Activated T-helper 17 cell treated with anti-CD3 and anti-CD28 coated beads, Interleukin-2, amount 50 U/mL, for 72 hours (primary cell): ENCODE measurements around the gene CAMK2A. TPM values are rescaled to one million over a fixed set of nuclear protein-coding genes. Genes with fewer than 3 reads are reported as not detected.

Source experiments
- ATAC-seq: fragments of 150-1000 bp; cut with Tn5 transposase; replicated peaks from 2 replicates; pipeline ENCODE4 v1.10.0; 2021; ENCODE audit warnings: mild to moderate bottlenecking, moderate library complexity
- H3K27ac Mint-ChIP-seq: one replicate; pipeline ENCODE4 v1.8.0; 2022; ENCODE audit warnings: mixed read lengths
- H3K27me3 Mint-ChIP-seq: one replicate; pipeline ENCODE4 v1.8.0; 2022; ENCODE audit warnings: mixed read lengths
- H3K36me3 Mint-ChIP-seq: one replicate; pipeline ENCODE4 v1.8.0; 2022; ENCODE audit warnings: low read depth, mild to moderate bottlenecking, mixed read lengths
- H3K4me1 Mint-ChIP-seq: one replicate; pipeline ENCODE4 v1.8.0; 2022; ENCODE audit warnings: mixed read lengths
- H3K4me3 Mint-ChIP-seq: one replicate; pipeline ENCODE4 v1.8.0; 2022; ENCODE audit warnings: mild to moderate bottlenecking, mixed read lengths
- H3K9me3 Mint-ChIP-seq: one replicate; pipeline ENCODE4 v1.8.0; 2022; ENCODE audit warnings: mixed read lengths
- total RNA-seq, 2 donors: library from RNA; stranded (reverse); gene quantifications; one replicate each; pipeline ENCODE4 v1.2.3, GENCODE V29; 2022

CAMK2A gene
- total RNA-seq, 2 donors from 2014 or later = not detected

- no peak overlapping the region for H3K4me3 Mint-ChIP-seq
- H3K9me3 Mint-ChIP-seq = no peaks in the 10 kb centered on the region
- H3K27me3 Mint-ChIP-seq = peaks cover 18% of the 10 kb centered on the region
- no peaks in the 10 kb centered on the region for H3K36me3 Mint-ChIP-seq
- H3K27ac Mint-ChIP-seq = no peak overlapping the region
- no peaks in the 10 kb centered on the region for H3K4me1 Mint-ChIP-seq
- no peak for ATAC-seq
These were observed 82.8 kb downstream of the CAMK2A start for GRCh38 chr5:150206779-150207115.

- no peak for ATAC-seq
- no peak overlapping the region for H3K4me3 Mint-ChIP-seq
- H3K27me3 Mint-ChIP-seq = peaks cover 18% of the 10 kb centered on the region
- no peaks in the 10 kb centered on the region for H3K36me3 Mint-ChIP-seq
- H3K4me1 Mint-ChIP-seq = no peaks in the 10 kb centered on the region
- H3K9me3 Mint-ChIP-seq = no peaks in the 10 kb centered on the region
- H3K27ac Mint-ChIP-seq = no peak overlapping the region
These were observed 83.3 kb downstream of the CAMK2A start for GRCh38 chr5:150206098-150206778.

GRCh38 chr5:150204590-150204960 is 85.0 kb downstream of the CAMK2A start:
- Mint-ChIP-seq H3K27me3 (peaks cover 21% of the 10 kb centered on the region), H3K4me1 (no peaks in the 10 kb centered on the region), H3K36me3 (no peaks in the 10 kb centered on the region), H3K4me3 (no peak overlapping the region), H3K27ac (no peak overlapping the region), H3K9me3 (no peaks in the 10 kb centered on the region)
- ATAC-seq = no peak

GRCh38 chr5:150203832-150204589 is 85.6 kb downstream of the CAMK2A start:
- Mint-ChIP-seq H3K36me3 (no peaks in the 10 kb centered on the region), H3K27me3 (peaks cover 21% of the 10 kb centered on the region), H3K9me3 (no peaks in the 10 kb centered on the region)

GRCh38 chr5:150202501-150202900 is 87.1 kb downstream of the CAMK2A start:
- no peaks in the 10 kb centered on the region for H3K4me1 Mint-ChIP-seq
- ATAC-seq = no peak
- no peak overlapping the region for H3K4me3 Mint-ChIP-seq
- peaks cover 10% of the 10 kb centered on the region for H3K27me3 Mint-ChIP-seq
- H3K9me3 Mint-ChIP-seq = no peaks in the 10 kb centered on the region
- H3K27ac Mint-ChIP-seq = no peak overlapping the region
- no peaks in the 10 kb centered on the region for H3K36me3 Mint-ChIP-seq

More at GRCh38 chr5:150203832-150204589, 85.6 kb downstream of the CAMK2A start:
- Mint-ChIP-seq H3K4me3 (no peak overlapping the region), H3K27ac (no peak overlapping the region), H3K4me1 (no peaks in the 10 kb centered on the region)
- no peak for ATAC-seq

- Mint-ChIP-seq H3K27ac (no peak overlapping the region), H3K4me1 (no peaks in the 10 kb centered on the region), H3K27me3 (peaks cover 18% of the 10 kb centered on the region), H3K4me3 (no peak overlapping the region), H3K36me3 (no peaks in the 10 kb centered on the region), H3K9me3 (no peaks in the 10 kb centered on the region)
- no peak for ATAC-seq
These were observed 92.1 kb downstream of the CAMK2A start for GRCh38 chr5:150197476-150197875.

- Mint-ChIP-seq H3K27ac (no peak overlapping the region), H3K36me3 (no peaks in the 10 kb centered on the region), H3K9me3 (no peaks in the 10 kb centered on the region), H3K27me3 (peaks cover 14% of the 10 kb centered on the region), H3K4me1 (no peaks in the 10 kb centered on the region), H3K4me3 (no peak overlapping the region)
- ATAC-seq = no peak
These were observed 92.6 kb downstream of the CAMK2A start for GRCh38 chr5:150196986-150197385.

GRCh38 chr5:150196514-150196913 is 93.1 kb downstream of the CAMK2A start:
- no peak overlapping the region for H3K4me3 Mint-ChIP-seq
- no peak overlapping the region for H3K27ac Mint-ChIP-seq
- no peaks in the 10 kb centered on the region for H3K4me1 Mint-ChIP-seq
- H3K27me3 Mint-ChIP-seq = peaks cover 18% of the 10 kb centered on the region
- no peak for ATAC-seq
- no peaks in the 10 kb centered on the region for H3K36me3 Mint-ChIP-seq
- no peaks in the 10 kb centered on the region for H3K9me3 Mint-ChIP-seq

GRCh38 chr5:150195736-150196485 is 93.7 kb downstream of the CAMK2A start:
- H3K27ac Mint-ChIP-seq = no peak overlapping the region
- ATAC-seq = no peak
- no peaks in the 10 kb centered on the region for H3K36me3 Mint-ChIP-seq
- H3K9me3 Mint-ChIP-seq = no peaks in the 10 kb centered on the region
- H3K4me3 Mint-ChIP-seq = no peak overlapping the region
- H3K4me1 Mint-ChIP-seq = no peaks in the 10 kb centered on the region
- peaks cover 19% of the 10 kb centered on the region for H3K27me3 Mint-ChIP-seq

GRCh38 chr5:150192462-150192861 is 97.1 kb downstream of the CAMK2A start:
- ATAC-seq = no peak
- Mint-ChIP-seq H3K9me3 (no peaks in the 10 kb centered on the region), H3K4me3 (no peak overlapping the region), H3K27me3 (peaks cover 28% of the 10 kb centered on the region), H3K4me1 (no peaks in the 10 kb centered on the region), H3K36me3 (no peaks in the 10 kb centered on the region), H3K27ac (no peak overlapping the region)

GRCh38 chr5:150190987-150191386 is 98.6 kb downstream of the CAMK2A start:
- Mint-ChIP-seq H3K9me3 (no peaks in the 10 kb centered on the region), H3K4me1 (no peaks in the 10 kb centered on the region), H3K27me3 (peaks cover 28% of the 10 kb centered on the region), H3K27ac (no peak overlapping the region), H3K36me3 (no peaks in the 10 kb centered on the region), H3K4me3 (no peak overlapping the region)
- no peak for ATAC-seq

GRCh38 chr5:150190503-150190979 is 99.0 kb downstream of the CAMK2A start:
- no peak for ATAC-seq
- Mint-ChIP-seq H3K4me3 (no peak overlapping the region), H3K27ac (no peak overlapping the region), H3K9me3 (no peaks in the 10 kb centered on the region), H3K27me3 (peaks cover 28% of the 10 kb centered on the region), H3K36me3 (no peaks in the 10 kb centered on the region), H3K4me1 (no peaks in the 10 kb centered on the region)

- H3K36me3 Mint-ChIP-seq = no peaks in the 10 kb centered on the region
- H3K9me3 Mint-ChIP-seq = no peaks in the 10 kb centered on the region
- no peaks in the 10 kb centered on the region for H3K4me1 Mint-ChIP-seq
- H3K27ac Mint-ChIP-seq = no peak within 1 kb of the TSS
- no peak for ATAC-seq
- peaks cover 23% of the 10 kb centered on the region for H3K27me3 Mint-ChIP-seq
- H3K4me3 Mint-ChIP-seq = no peak within 1 kb of the TSS
These were observed 99.7 kb downstream of the CAMK2A start, which contains the start of gene SLC6A7 for GRCh38 chr5:150189728-150190502. SLC6A7 (plus strand) TSS chr5:150190062; CDS start chr5:150190328, 266 bp downstream.

- Mint-ChIP-seq H3K4me3 (no peak overlapping the region), H3K27me3 (peaks cover 23% of the 10 kb centered on the region)
- ATAC-seq = no peak
These were observed 100.2 kb downstream of the CAMK2A start for GRCh38 chr5:150189326-150189725.

More at GRCh38 chr5:150189326-150189725, 100.2 kb downstream of the CAMK2A start:
- Mint-ChIP-seq H3K9me3 (no peaks in the 10 kb centered on the region), H3K27ac (no peak overlapping the region), H3K36me3 (no peaks in the 10 kb centered on the region), H3K4me1 (no peaks in the 10 kb centered on the region)
